GM18867 (cell line): ENCODE results near the gene RAB13.

ENCODE experiments used
- ATAC-seq: cut with Tn5 transposase; IDR thresholded peaks from one replicate; pipeline ENCODE4 v1.9.1; 2021; ENCODE audit warnings: mild to moderate bottlenecking, moderate library complexity; ENCODE audit not compliant: unreplicated experiment

The RAB13 gene

DNA sequence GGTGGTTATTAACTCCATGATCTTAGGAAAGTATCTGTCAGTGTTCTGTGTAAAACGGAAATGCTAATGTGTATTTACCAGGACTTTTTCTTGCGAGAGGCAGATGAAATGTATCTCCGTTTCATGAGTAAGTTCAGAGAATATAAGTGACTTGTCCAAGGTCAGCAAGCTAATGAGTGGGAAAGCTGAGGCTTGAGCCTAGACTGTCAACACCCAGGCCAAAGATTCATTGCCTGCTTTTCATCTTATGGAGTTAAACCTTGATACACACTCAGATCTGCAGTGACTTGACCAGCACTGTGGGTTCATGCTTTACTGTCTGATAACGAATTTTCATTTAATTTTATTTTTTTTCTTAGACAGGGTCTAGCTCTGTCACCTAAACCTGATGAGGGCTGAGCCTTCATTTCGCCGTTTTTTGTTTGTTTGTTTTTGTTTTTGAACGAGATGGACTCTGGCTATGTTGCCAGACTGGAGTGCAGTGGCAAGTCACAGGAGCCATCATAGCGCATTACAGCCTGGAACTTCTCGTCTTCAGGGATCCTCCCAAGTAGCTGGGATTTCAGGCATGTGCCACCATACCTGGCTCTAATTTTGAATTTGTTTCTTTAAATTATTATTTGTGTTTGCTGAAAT, 7.7 kb downstream of the RAB13 start:
- ATAC-seq = no peak

DNA sequence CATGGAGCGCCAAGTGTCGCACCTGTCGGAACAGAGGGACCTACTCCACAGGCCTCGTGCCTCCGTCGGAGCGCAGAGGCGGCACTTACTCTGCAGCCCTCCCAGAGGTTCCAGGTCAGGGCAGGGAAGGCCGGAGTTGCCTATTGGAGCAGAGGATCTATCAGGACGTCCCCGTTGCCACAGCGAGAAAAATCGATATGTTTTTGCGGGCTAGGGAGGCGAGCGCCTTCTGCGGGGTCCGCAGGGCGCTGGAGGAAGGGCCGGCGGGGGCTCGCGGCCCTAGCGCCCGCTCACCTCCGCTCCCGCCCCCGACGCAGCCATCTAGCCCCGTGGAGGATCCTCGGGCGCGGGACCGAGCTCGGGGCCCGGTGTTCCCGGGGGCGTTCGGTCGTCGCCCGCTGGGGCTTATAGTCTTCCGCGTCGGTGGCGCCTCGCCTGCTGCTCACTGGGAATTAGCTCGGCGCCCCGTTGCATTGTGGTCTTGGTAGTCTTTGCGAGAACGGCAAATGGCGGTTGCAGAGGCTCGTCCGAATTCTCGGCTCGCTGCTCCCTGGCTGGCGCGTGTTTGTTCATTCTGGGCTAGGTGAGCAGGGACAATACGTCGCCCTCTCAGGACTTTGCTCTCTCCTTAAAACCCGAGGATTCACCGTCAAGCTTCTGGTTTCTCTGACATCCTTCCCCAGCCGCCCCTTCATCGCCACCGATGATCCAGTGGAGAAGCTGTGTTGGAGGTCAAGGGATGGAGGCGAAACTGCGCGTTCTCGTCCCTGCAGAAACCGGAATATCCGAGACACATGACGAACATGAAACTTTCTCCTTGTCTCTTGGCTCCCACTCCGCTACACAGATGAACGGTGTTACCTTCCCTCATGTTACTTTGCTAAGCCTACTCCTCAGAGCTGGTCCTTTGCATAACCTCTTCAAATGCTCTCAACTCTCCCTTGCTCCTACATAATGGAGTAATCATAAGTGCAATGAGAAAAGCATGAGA, 8.6 kb downstream of the RAB13 start, which contains the start of gene JTB:
Gene JTB (minus strand): TSS at position 425 of the 991 bp plus-strand sequence. CDS start 422 bp downstream, at position 3.
- ATAC-seq = peak; percentile 86

GRCh38 chr1:153976819-153977249, 9.3 kb downstream of the RAB13 start:
- no peak for ATAC-seq

- ATAC-seq = no peak
Measured at GRCh38 chr1:153973525-153973924, 12.6 kb downstream of the RAB13 start.

- no peak for ATAC-seq
Measured at GRCh38 chr1:153973071-153973470, 13.1 kb downstream of the RAB13 start.

DNA sequence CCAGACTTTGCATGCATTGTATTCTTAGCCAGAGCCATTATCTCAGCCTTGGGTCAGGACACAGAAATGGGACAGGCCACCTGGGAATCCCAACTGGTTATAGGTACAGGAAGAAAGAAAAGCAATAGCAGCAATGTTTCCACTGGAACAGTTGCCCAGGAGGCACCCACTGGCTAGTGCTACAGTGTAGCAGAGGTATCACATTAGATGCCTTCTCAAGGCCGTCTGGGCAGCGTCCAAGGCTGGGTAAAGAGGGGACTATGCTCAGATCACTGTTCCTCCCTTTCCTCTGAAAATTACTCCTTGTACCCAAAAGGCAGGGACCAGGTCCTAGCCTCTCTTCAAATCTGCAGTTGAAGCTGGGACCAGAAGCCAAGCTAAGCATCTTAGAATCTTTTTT, 15.8 kb downstream of the RAB13 start:
- no peak for ATAC-seq

- ATAC-seq = no peak
Measured at GRCh38 chr1:153968972-153969371, 17.2 kb downstream of the RAB13 start.

GRCh38 chr1:153968408-153968807, 17.7 kb downstream of the RAB13 start:
- no peak for ATAC-seq

DNA sequence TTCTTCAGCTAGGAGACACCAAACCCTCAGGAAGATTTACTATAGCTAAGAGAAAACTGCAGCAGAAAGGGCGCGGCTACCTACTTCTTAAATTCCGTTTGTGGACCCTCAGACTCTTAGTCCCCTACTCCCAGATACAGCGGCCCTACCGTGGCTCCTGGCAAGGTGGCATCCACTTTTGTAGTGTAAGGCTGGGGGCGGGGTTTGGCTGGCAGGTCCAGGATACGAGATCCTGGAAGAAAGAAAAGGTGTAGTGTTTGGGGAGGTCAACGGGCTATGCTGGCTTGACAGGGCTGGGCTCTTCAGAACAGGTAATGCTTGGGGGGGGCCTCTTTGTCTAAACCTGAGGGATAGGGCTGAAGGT, 18.2 kb downstream of the RAB13 start:
- ATAC-seq = no peak

DNA sequence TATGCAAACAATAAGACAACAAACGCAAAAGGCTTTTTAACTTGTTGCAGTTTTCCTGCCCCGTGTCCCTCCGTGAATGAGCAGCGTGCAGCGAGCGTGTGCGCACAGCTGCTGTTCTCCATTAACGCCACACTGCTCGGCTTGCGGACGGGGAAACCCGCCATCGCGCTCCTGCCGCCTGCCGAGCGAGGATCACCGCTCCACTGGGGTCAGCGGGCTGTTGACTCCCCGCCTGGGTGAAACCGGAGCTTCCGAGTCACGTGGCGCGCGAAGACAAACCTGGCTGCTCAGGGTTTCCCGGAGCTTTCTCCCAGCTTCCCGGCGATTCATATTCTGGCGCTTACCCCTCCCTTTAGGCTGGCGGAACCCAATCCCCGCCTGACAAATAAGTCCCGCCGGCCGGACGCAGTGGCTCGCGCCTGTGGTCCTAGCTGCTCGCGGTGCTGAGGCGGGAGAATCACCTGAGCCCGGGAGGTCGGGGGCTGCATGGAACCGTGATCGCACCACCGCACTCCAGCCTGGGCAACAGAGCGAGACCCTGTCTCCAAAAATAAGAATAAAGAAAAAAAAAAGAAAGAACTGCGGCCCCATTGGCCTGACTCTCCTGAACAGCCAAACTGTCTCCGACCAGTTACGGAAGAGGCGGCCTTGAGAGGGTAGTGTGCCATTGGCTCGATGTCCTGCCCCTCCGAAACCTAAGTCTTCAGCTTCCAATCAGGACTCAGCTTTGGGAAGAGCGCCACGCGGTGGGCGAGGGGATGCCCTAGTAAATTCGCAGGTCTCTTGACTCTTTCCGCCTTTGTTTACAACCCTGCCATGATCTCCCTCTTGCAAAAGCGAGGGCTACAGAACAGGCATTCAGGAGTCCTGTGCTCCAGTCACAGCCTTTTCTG, 18.8 kb downstream of the RAB13 start, which contains the start of gene CREB3L4:
Gene CREB3L4 (plus strand): TSS at position 796 of the 893 bp plus-strand sequence. CDS start 624 bp downstream, outside the sequence.
- peak; percentile 67 for ATAC-seq

DNA sequence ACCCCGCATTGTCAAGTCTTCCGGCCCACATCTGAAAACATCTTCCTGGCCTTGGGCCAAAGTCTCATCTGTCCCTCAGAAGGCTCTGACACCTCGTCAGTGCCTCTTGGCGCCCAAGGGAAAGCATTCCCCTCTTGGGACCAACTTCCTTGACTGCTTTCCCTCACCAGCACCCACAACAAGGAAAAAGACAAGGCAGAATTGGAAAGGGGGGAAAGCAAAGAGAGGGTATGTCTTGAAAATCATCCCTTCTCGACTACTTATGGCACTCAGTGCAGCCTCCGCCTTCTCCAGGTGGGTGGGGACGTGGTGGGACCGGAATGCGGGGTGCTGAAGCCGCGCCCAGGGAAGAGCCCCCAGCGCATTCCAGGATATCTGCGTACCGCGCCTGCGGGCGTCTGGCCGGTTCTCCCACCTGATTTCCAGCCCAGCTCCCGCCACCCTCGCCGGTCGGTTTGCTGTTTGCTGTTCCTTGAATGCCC, 22.2 kb downstream of the RAB13 start:
- no peak for ATAC-seq

DNA sequence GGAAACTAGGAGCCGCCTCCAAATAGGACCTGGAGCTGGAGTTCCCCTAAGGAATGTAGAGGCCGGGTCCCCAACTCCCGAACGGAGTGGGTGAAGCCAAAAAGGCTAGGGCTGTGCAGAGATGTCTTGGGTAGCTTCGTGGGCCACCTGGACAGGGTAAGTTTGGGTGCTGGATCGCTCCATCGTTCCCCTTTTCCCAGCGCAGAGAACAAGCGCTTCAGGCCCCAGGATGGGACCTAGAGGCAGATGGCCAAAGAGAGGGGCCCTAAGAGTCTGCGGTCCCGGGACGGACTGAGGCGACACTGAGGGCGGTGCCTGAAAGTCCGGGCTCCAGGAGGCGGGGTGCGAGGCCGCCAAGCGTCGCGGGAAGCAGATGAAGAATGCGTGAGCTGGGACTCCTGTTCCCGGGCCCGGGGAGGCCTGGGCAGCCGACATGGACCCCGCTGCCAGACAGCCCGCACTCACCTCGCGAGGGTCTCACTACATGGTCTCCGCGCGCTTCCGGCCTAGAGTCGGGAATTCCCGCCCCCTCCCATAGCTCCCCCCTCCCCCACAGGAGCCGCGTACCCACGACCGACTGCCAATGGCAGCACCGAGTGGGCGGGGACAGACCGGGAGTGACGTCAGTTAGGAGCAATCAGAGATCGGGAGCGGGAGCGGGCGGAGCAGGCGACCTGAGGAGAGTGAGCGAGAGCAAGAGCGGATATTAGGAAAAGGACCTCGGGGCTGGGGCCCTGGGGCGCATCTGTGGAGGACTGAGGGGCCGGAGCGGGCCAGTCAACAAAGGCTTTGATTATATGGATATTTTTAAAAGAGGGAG, 22.9 kb downstream of the RAB13 start, which contains the start of gene SLC39A1:
Gene SLC39A1 (minus strand): TSS at position 508 of the 820 bp plus-strand sequence. CDS start 822 bp downstream, outside the sequence.
- ATAC-seq = peak; percentile 51

DNA sequence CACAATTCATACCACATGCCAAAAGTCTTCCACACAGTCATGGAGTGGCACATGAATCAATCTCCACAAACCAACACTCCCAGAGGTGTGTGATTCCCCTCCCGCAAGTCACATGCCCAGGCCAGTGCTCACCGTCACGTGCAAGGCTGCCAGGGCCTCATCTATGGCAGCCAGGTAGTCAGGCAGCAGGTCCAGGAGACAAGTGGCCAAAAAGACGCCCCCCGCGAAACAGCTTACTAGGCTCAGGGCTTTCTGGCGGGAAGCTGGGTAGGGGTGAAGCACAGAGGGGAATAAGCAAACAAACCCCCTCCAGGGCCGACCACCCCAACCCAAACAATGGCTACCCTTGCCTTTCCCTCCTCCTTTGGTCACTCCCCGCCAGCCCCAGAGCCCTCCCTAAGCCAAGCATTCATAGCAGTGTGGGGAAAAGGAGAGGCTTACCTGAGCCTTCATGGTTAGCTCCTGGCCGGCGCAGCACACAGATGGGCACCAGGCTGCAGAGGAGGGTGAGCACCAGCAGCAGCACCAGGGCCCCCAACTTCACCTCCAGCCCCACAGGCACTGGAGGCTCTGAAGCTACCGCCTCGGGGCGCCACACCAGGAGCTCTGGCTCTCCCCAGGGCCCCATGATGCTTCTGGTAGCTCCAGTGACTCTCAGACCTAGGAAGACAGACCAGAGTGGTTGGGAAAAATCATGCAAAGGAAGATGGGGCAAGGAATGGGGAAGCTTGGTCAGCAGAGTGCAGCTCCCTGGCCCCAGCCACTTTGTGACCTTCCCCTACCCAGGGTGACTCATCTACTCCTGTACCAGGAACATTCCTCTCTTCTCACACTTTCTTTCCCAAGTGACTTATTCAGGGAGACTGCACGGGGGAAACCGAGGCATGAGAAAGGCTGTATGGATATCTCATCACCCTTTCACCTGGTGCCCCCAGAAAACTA, 23.8 kb downstream of the RAB13 start:
- ATAC-seq = no peak

- no peak for ATAC-seq
Measured at GRCh38 chr1:153961421-153961820, 24.7 kb downstream of the RAB13 start.

GRCh38 chr1:153960206-153960605, 25.9 kb downstream of the RAB13 start:
- ATAC-seq = no peak

DNA sequence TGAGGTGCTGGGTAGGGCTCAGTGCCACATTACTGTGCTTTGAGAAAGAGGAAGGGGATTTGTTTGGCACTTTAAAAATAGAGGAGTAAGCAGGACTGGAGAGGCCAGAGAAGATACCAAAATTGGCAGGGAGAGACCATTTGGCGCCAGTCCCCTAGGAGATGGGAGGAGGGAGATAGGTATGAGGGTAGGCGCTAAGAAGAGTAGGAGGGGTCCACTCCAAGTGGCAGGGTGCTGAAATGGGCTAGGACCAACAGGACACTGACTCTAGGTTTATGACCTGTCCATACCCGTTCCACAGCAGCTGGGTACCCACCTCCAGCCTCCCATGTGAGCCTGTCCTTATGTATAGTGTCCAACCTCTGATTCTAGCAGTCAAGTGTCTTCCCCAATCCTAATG, 26.7 kb downstream of the RAB13 start:
- ATAC-seq = no peak

DNA sequence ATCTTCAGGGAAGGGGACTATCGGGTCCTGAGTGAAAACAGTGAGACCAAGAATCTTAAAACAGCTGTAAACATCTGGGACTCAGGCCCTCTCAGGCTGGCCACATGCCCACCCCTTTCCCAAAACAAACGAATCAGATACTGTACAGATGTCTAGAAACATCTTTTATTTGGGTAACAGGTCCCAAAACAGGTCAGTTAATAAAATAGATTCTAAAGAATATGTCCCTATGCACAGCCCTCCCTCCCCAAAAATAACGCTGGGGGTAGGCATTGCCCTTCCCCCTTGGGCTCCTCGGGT, 27.2 kb downstream of the RAB13 start:
- ATAC-seq = no peak

DNA sequence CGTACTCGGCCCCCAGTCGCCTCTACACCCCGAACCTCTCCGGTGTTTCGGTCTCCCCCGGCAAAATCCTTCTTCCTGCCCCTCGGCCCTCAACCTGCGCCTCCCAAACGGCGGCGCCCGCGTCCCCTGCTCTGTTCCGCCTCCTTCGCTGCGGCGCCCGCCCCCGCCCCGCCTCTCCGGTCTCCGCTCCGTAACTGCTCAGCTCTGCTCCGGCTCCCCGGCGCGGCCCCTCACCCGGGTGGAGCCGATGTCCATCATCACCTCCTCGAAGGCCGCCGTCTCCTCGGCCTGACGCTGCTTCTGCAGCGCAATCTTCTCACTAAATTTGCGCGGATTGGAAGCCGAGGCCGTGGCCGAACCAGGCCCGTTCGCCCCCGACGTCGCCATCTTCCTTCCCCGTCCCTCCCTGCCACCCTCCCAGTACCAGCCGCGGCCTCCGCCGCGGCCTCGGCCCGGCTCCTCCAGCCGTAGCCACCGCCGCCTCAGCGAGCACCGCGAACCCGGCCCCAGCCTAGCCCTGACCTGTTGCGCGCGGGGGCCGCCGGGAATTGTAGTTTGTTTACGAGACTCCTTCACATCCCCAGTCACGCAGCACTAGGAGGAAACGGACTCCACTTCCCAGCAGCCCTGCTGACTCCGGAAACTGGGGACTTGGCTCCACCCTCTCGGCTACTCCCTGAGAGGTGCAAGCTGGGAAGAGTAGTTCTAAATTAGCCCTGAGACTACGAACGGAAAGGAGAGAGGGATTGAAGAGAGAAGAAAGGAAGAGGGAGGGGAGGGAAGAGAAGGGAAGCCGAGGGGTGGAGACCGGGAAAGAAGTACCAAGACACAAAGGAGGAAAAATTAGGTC, 27.8 kb downstream of the RAB13 start, which contains the start of gene CRTC2:
Gene CRTC2 (minus strand): TSS at position 502 of the 850 bp plus-strand sequence. CDS start 115 bp downstream, at position 387.
- ATAC-seq = peak; percentile 66
